Spleen (tissue), 7 donors: ENCODE data around the gene DECR2.

Source experiments
- CTCF ChIP-seq, 11 experiments: fragments of 200-600 bp in 7 of 11; fragments of 450-650 bp in 4 of 11; sonication (generic) in 4 of 11; IDR thresholded peaks in 8 of 11; conservative IDR thresholded peaks in 3 of 11; 1 replicate in 7 of 11; 2 replicates in 4 of 11; pipeline versions ENCODE4 v1.4.0 to v1.8.0; 2016 to 2021; ENCODE audit warnings: antibody characterized with exemption in 11 of 11, inconsistent platforms in 4 of 11, mild to moderate bottlenecking in 1 of 11
- POLR2A ChIP-seq, 3 donors: fragments of 450-650 bp; IDR thresholded peaks; one replicate each; pipeline ENCODE4 v1.5.1; 2017; ENCODE audit warnings: antibody characterized with exemption in 3 of 3, mild to moderate bottlenecking in 1 of 3
- POLR2AphosphoS5 ChIP-seq, 3 donors: sonication (generic); formaldehyde crosslinking; IDR thresholded peaks; one replicate each; pipeline ENCODE4 v1.5.1; 2017; ENCODE audit warnings: antibody characterized with exemption in 3 of 3
- donor health status: DM: no; HTN: no; CAD: no; lungs with moderate emphysema.
- donor health status: DM: no; HTN: no; CAD: no.
- donor health status: DM: no; HTN: no; CAD: no.

- peak in 1 of 3 donors; percentile 43 for TF ChIP-seq POLR2AphosphoS5 (IDR thresholded peaks at IDR 0.05)
- TF ChIP-seq CTCF (IDR thresholded peaks at IDR 0.05 in 8 of 11, conservative IDR thresholded peaks at IDR 0.05 in 3 of 11): no peak
- no peak for TF ChIP-seq POLR2A (IDR thresholded peaks at IDR 0.05)
Measured at GRCh38 chr16:397135-397661, 4.5 kb upstream of the DECR2 start, which contains the start of gene NME4.
